Glutamatergic neuron (in vitro differentiated cells): ENCODE measurements around the gene S100A7A. TPM values are rescaled to one million over a fixed set of nuclear protein-coding genes. Genes with fewer than 3 reads are reported as not detected.

Experiments used
- DNase-seq: peaks from one replicate; pipeline ENCODE4 v3.0.0; 2022
- H3K27ac Mint-ChIP-seq: one replicate; pipeline ENCODE4 v1.8.0; 2020; ENCODE audit warnings: mild to moderate bottlenecking, mixed read lengths, inconsistent platforms; ENCODE audit not compliant: unreplicated experiment
- H3K27me3 Mint-ChIP-seq: one replicate; pipeline ENCODE4 v1.8.0; 2020; ENCODE audit warnings: mild to moderate bottlenecking, moderate library complexity, mixed read lengths, inconsistent platforms; ENCODE audit not compliant: unreplicated experiment
- H3K36me3 Mint-ChIP-seq: one replicate; pipeline ENCODE4 v1.8.0; 2020; ENCODE audit warnings: mild to moderate bottlenecking, mixed read lengths, inconsistent platforms; ENCODE audit not compliant: unreplicated experiment
- H3K4me1 Mint-ChIP-seq: one replicate; pipeline ENCODE4 v1.8.0; 2020; ENCODE audit warnings: mild to moderate bottlenecking, low read depth, mixed read lengths, inconsistent platforms; ENCODE audit not compliant: unreplicated experiment
- H3K4me3 Mint-ChIP-seq: one replicate; pipeline ENCODE4 v1.8.0; 2020; ENCODE audit warnings: mild to moderate bottlenecking, mixed read lengths, inconsistent platforms; ENCODE audit not compliant: unreplicated experiment
- H3K9me3 Mint-ChIP-seq: one replicate; pipeline ENCODE4 v1.8.0; 2020; ENCODE audit warnings: mild to moderate bottlenecking, moderate library complexity, mixed read lengths, inconsistent platforms; ENCODE audit not compliant: unreplicated experiment
- CTCF ChIP-seq: fragments of 200-600 bp; sonication (generic); IDR thresholded peaks from one replicate; pipeline ENCODE4 v1.5.0; 2021; ENCODE audit not compliant: partially characterized antibody, unreplicated experiment
- total RNA-seq: library from RNA; stranded (reverse); fragmentation: NEBNext Ultra II Directional; extraction: Animal tissue kit (Norgen Biotek cat#: 25700); gene quantifications from one replicate; pipeline ENCODE4 v1.2.1, GENCODE V29; 2021; ENCODE audit not compliant: unreplicated experiment

The S100A7A gene
- total RNA-seq, 1 donor from 2014 or later: not detected

- DNase-seq: no peak
- H3K27me3 Mint-ChIP-seq: peaks cover 10% of the 10 kb centered on the region
- no peak overlapping the region for H3K4me3 Mint-ChIP-seq
- H3K27ac Mint-ChIP-seq: no peak overlapping the region
- H3K36me3 Mint-ChIP-seq: no peaks in the 10 kb centered on the region
- H3K9me3 Mint-ChIP-seq: no peaks in the 10 kb centered on the region
- TF ChIP-seq CTCF: no peak
- peaks cover 8% of the 10 kb centered on the region for H3K4me1 Mint-ChIP-seq
These were observed 26.1 kb upstream of the S100A7A start for GRCh38 chr1:153389973-153390879.

DNA sequence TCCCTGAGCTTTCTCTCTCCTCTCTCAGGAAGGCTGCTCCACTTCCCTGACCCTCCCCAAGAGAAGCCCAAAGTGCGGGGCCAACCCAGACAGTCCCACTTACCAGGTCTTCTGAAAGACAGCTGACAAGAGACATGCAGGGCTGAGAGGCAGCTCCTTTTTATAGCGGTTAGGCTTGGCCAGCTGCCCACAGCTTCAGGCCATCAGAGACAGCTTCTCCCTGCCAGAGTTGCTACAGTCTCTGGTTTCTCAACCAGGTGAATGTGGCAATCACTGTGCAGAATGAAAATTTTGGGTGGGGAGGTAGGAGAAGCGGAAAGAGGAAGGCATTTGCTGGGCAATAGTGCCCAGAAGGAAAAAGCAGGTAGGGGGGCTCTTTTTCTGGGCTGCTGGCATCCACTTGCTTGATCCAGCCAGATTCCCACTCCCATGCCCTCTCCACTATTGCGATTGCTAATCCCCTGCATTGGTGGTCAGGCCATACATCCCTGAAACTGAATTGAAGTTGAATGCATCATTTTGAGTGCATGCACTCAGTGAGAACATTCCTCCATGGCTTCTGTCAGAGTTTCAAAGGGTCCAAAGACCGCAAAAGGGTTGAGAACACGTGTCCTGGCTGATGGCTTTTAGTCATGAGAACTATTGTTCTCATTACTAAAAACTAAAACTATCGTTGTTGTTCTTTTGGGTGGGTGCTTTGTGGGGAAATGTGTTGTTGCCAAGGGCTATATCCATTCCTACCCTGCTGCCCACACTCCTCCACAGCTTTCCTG, 25.2 kb upstream of the S100A7A start, which contains the start of gene S100A8:
Gene S100A8 (minus strand): TSS at position 136 of the 773 bp plus-strand sequence. CDS start 538 bp downstream, outside the sequence.
- peaks cover 8% of the 10 kb centered on the region for H3K4me1 Mint-ChIP-seq
- H3K4me3 Mint-ChIP-seq: no peak within 1 kb of the TSS
- H3K27ac Mint-ChIP-seq: no peak within 1 kb of the TSS
- H3K27me3 Mint-ChIP-seq: peaks cover 13% of the 10 kb centered on the region
- DNase-seq: no peak
- no peaks in the 10 kb centered on the region for H3K36me3 Mint-ChIP-seq
- H3K9me3 Mint-ChIP-seq: no peaks in the 10 kb centered on the region
- no peak for TF ChIP-seq CTCF

GRCh38 chr1:153392258-153392657, 24.1 kb upstream of the S100A7A start:
- DNase-seq: no peak
- TF ChIP-seq CTCF: no peak
- Mint-ChIP-seq H3K4me1 (peaks cover 1% of the 10 kb centered on the region), H3K4me3 (no peak overlapping the region), H3K36me3 (no peaks in the 10 kb centered on the region), H3K27me3 (peaks cover 15% of the 10 kb centered on the region), H3K27ac (no peak overlapping the region), H3K9me3 (no peaks in the 10 kb centered on the region)

GRCh38 chr1:153392822-153393221, 23.5 kb upstream of the S100A7A start:
- H3K27ac Mint-ChIP-seq: no peak overlapping the region
- H3K9me3 Mint-ChIP-seq: no peaks in the 10 kb centered on the region
- H3K36me3 Mint-ChIP-seq: no peaks in the 10 kb centered on the region
- H3K27me3 Mint-ChIP-seq: peaks cover 17% of the 10 kb centered on the region
- peaks cover 2% of the 10 kb centered on the region for H3K4me1 Mint-ChIP-seq
- no peak overlapping the region for H3K4me3 Mint-ChIP-seq
- TF ChIP-seq CTCF: no peak
- no peak for DNase-seq
